ENCODE data around the gene LRRC23.

Gene LRRC23

DNA sequence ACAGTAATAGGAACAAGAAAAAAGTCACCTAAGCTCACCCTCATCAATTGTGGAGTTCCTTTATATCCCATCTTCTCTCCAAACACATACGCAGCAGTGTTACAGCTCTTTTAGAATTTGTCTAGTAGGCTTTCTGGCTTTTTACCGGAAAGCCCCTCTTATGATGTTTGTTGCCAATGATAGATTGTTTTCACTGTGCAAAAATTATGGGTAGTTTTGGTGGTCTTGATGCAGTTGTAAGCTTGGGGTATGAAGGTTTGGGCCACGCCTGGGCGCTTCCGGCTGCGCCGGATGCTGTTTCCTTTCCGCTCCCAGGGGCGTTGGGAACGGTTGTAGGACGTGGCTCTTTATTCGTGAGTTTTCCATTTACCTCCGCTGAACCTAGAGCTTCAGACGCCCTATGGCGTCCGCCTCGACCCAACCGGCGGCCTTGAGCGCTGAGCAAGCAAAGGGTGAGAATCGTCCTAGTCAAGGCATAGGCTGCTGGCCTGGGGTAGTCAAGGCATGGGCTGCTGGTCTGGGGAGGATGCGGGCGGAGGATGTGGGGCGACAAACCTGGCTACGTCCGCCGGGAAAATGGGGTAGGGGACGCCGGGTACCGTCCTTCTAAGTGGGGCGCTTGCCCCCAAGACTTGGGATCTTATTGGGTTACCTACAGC lies 39.2 kb downstream of the LRRC23 start, which contains the start of the genes C12orf57 and RNU7-1:
C12orf57 (plus strand) TSS at position 301 of the 659 bp plus-strand sequence; CDS start at position 401, 100 bp downstream.
RNU7-1 (plus strand) TSS at position 95 of the 659 bp plus-strand sequence.
- DNase-seq (ENCODE audit: low spot score), result peak; percentile 81

DNA sequence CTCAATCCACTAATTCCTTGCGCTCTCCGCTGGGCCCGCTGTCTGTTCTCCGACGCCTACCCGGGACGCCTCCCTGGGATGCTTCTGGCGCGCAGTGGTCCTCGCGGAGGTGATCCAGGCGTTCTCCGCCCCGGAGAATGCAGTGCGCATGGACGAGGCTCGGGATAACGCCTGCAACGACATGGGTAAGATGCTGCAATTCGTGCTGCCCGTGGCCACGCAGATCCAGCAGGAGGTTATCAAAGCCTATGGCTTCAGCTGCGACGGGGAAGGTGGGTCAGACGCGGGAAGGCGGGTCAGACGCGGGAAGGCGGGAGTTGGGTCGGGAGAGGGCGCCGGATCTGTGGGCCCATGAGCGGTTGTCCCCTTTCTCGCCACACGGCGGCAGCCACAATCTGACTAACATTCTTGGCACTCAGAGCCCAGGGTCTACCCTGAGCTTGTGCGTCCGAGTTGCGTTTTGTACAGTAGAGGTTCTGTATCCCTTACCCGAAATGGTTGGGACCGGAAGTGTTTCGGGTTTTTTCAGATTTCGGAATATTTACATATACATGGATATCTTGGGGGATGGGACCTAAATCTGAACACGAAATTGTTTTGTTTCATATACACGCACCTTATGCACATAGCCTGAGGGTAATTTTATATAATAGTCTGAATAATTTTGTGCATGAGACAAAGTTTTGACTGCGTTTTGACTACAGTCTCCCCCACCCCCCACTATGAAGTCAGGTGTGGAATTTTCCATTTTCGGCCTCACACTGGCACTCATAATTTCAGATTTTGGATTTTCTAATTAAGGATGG lies 40.0 kb downstream of the LRRC23 start:
- DNase-seq (ENCODE audit: low spot score), result peak; percentile 90

DNA sequence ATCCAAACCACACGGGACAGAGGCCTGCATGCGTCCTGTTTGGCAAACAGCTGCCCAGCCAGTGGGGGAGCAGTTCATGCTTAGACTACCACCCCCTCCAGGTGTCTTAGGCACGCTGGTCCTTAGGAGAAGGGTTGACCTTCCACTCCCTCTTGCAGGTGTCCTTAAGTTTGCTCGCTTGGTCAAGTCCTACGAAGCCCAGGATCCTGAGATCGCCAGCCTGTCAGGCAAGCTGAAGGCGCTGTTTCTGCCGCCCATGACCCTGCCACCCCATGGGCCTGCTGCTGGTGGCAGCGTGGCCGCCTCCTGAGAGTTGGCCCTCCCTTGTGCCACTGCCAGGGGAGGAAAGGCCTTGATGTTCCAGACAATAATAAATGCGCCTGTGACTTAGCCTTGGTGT lies 41.0 kb downstream of the LRRC23 start:
- no peak for DNase-seq (ENCODE audit: low spot score)

DNA sequence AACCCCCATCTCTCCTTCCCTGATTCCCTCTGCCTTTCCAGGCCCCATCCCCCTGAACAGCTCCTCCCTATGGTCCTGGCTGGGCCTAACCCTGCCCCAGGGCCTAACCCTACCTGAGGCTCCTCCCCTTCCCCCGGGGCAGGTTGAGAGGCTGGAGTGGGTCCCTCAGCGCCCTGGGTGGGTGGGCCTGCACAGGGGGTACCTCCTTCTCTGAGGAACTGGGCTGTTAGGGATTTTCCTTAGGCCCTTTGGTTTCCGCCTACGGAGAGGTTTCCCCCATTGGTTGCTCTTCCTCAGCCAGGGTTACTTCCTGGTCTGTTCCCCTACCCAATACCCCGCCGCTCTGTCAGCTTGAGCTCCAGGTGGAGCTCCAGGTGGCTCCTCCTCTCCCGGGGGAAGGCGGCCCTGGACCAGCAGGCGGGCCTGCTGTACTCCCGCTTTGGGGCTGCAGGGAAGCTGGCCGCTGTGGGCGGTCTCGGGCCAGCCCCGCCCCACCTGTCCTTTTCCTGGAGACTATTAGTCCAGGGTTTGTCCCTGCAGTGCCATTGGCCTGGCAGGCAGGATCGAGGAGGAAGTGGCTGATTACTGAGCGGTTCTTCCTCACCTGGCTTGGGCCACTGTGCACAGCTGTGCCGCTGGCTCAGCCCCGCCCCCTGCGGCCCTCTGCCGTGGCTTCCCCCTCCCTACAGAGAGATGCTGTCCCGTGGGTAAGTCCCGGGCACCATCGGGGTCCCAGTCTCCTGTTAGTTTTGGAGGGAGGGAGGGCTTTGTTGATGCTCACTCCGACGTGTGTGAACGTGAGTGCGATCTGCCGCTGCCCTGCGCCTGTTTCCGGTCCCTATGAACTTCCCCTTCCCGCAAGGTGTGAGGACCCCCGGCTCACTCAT lies 41.7 kb downstream of the LRRC23 start:
- peak; percentile 58 for DNase-seq (ENCODE audit: low spot score)

DNA sequence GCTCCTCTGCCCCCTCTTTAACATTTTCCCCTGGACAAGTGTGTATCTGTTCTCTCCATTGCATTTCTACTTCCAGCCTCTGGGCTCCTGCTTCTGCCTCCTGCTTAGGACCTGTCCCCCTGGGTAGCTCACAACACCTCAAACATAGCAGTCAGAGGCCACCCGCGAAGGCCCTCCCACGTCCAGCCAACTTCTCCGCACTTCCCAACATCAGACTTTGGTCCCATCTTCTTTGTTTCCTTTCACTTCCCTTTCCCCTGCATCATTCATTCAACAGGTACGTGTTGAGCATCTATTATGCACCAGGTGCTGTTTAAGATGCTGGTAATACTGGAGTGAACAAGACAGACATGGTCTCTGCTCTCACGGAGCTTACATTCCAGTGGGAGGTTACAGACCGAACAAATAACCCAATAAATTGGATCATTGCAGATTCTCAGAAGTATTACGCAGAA lies 42.3 kb downstream of the LRRC23 start:
- no peak for DNase-seq (ENCODE audit: low spot score)

DNA sequence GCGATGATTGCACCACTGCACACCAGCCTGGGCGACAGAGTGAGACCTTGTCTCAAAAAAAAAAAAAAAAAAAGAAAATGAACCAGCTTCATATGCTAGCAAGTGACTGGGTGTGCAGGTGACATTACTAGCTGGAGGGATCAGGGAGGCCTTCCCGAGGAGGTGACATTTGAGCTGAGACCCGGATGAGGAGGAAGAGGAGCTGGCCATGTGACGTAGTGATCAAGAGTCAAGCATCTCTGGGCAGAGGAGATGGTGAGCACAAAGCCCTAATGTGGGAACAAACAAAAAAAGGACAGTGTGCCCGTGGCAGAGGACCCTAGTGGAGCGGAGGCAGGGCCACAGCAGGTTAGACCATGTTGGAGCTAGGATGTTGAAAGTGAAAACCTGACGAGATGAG lies 43.0 kb downstream of the LRRC23 start:
- DNase-seq (ENCODE audit: low spot score), result no peak

DNA sequence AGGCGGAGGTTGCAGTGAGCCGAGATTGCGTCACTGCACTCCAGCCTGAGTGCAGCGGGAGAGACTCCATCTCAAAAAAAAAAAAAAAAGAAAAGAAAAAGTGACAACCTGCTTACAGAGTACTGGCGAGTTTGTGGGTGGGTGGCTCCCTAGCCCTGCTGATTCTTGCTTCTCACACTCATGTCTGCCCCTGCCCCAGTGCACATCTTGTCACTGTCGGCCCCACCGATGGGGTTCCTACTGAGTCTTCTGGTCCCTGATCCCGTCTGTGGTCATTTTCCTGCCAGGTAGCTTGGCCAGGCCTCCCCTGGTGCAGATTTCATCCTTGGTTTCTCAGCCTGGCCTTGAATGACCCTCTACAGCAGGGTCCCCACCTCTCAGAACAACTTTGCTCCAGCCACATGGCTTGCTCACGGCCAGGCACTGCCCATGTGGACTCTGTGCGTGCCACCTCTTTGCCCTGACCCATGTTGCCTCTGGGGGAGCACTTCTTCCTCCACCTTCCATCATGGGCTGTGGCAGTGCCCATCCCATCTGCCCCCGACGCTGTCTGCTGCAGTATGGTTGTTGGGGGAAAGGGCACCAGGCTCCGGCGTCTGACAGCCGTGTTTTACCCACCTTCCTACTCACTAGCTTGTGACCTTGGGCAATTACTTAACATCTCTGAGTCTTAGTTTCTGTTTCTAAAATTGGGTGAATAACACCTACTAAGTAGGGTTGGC lies 44.4 kb downstream of the LRRC23 start:
- DNase-seq (ENCODE audit: low spot score), result peak; percentile 50

DNA sequence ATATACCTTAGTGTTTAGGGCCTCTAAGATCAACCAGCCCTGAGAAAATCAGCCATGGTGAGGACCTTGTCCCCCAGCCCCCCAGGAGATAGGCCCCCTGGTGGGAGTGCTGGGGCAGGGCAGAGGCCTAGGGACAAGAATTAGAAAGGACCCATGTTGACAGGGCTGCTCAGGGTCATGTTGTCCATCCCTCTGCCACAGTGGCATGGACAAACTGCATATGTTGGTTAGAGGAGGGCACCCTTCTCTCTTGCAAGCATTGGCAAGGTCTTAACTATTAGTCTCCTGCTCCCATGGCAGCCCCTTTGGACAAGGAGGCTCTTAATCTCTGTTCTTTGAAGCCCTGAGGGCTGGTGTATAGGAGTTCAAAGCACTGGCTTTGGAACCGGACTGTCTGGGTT lies 45.8 kb downstream of the LRRC23 start:
- DNase-seq (ENCODE audit: low spot score), result peak; percentile 41

DNA sequence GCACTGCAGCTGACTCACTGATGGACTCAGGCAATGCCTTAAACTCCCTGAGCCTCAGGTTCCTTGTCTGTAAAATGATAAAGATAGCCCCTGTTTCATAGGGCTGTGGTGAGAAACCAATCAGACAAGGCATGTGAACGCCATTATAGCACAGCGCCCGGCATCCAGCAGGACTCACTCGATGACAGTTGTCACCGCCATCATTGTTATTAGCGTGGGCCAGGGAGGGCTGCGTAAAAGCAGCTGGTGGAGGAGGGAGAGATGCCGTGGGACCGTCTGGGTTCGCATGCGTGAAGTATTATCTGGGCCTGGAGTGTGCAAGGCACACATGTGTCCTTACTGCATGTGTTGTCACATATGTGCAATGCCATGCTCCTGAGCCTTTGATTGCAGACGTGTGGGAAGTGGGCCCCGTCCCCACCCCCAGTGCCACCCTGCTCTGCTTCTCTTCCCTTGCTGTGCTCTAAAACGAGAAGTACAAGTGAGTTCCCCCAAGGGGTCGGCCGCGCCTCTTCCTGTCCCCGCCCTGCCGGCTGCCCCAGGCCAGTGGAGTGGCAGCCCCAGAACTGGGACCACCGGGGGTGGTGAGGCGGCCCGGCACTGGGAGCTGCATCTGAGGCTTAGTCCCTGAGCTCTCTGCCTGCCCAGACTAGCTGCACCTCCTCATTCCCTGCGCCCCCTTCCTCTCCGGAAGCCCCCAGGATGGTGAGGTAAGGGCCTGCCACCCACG lies 46.4 kb downstream of the LRRC23 start, which contains the start of gene PTPN6:
PTPN6 (plus strand) TSS at position 546 of the 730 bp plus-strand sequence; CDS start at position 703, 157 bp downstream.
- peak; percentile 59 for DNase-seq (ENCODE audit: low spot score)

DNA sequence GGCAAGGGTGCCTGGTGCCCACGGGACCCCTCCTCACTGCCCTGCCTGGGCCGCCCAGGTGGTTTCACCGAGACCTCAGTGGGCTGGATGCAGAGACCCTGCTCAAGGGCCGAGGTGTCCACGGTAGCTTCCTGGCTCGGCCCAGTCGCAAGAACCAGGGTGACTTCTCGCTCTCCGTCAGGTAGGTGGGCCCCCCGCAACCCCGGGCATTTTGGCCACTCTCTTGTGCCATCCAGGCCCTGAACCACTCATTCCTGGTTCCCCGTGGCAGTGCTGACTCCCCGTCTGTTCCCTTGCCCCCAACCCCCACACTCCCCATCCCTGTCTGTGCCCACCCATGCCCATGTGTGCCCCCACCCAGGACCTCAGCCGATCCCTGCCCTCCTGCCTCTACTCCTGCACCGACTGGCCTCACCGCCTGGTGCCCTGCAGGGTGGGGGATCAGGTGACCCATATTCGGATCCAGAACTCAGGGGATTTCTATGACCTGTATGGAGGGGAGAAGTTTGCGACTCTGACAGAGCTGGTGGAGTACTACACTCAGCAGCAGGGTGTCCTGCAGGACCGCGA lies 47.0 kb downstream of the LRRC23 start:
- DNase-seq (ENCODE audit: low spot score), result no peak

DNA sequence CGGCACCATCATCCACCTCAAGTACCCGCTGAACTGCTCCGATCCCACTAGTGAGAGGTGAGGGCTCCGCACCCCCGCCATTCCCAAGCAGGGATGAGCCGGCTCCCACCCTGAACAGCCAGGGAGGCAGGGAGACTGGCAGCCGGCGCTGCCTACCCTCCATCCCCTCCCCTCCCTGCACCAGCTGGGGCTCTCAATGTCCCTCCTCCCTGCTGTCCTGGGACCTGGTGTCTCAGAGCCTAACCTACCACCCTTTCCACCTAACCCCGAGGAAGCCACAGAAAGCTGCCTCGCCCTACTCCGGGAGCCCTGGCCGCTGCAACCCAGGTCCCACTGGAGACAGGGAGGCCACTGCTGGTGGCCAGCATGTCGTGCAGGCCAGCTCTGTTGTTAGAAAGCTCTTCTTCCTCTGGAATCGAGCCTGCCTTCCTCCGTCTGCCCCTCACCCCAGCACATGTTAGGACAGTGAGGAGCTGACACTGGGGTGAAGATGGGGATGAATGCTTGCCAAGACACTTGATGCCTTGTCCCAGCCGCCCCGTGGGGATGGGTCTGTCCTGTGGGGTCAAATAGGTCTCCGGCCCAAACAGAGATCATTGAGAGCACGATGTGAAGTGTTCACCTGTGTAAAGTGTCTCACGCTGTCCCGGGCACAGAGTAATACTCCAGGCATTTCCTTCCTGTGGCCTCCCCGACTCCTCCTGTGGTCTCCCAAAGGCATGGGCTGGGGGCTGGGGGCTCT lies 47.7 kb downstream of the LRRC23 start:
- no peak for DNase-seq (ENCODE audit: low spot score)

DNA sequence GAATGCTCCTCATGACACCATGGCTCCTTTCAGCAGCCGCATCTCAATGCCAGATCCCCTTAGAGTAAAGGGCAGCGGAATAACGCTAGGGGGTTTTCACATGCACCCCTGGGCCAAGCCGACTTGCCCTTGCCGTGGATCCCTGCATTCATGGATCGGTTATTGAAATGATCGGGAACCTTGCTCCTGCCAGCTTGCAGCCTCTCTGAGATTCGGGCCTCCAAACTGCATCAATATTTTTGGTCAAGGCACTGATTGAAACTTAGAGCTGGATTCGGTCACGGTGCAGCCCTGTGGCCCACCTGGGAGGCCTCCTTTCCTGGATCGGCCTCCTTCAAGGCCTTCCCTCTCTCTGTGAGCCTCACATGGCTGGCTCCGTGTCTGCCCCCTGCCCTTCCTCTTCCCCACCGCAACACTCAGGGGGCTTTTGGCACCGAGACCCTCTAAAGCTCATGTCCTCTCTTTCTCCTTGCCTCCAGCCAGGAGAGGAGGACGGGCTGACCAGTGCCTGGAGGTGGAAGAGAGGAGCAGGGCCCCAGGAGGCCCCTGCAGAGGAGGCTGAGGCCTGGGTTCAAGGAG lies 48.3 kb downstream of the LRRC23 start:
- DNase-seq (ENCODE audit: low spot score), result no peak

DNA sequence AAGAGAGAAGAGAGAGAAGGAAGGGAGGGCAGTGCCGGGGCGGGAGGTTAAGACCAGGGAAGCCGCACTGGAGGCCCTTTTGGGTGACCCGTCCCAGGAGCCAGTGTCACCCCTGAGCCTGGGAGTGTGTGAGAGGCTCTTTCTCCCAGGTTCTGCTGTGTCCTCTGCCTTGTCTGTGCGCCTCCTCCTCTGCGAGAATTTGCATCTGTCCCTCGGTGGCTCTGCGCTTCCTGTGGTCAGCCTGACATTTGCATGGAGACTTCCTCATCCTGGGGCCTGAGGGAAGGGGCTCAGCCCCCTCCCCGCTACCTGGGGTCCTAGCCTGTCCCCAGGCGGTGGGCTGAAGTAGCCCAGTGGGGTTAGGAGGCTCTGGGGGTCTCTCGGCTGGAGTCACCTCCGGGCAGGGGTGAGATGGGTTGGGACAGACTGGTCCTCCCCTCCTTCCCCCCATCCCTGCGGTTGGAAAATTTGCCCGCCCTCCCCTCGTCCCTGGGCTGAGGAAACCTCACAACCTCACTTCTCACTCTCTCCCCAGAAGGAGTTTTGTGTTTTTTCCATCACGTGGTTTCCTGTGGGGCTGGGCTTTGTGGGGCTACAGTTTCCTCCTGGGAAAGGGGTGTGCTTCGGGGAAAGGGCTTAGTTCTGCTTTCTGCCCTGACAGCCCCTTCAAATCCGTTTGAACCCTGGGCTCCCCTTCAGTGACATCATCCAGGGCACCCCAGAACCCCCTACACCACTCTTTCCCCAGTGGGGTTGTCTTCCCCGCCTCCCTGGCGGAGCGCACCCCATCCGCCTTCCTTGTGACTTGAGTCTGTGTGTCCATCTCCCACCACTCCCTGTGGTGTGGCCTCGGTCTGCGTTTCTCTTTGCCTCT lies 49.1 kb downstream of the LRRC23 start:
- DNase-seq (ENCODE audit: low spot score), result peak; percentile 82

DNA sequence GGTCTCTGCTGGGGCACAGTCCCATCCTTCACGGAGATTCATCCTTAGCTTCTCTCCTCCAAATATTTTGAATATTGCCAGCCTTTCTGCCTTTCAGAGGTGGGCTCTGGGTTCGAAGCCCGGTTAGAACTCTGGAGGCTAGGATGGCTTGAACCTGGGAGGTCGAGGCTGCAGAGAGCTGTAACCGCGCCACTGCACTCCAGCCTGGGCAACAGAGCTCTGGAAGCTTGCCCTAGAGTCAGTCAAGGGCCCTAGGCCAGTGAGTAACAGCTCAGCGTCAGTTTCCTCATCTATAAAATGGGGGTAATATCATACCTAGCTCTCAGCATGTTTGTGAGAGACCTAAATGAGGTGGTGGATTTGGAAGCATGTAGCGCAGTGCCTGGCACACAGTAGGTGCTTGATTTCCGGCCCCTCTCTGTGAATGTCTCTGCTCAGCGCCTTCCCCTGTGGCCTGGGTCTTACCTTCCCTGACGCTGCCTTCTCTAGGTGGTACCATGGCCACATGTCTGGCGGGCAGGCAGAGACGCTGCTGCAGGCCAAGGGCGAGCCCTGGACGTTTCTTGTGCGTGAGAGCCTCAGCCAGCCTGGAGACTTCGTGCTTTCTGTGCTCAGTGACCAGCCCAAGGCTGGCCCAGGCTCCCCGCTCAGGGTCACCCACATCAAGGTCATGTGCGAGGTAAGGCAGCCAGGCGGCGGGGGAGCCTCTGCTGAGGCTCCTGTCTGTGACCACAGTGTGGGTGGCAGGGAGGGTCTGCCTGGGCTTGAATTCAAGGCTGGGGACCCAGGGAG lies 49.9 kb downstream of the LRRC23 start:
- no peak for DNase-seq (ENCODE audit: low spot score)

DNA sequence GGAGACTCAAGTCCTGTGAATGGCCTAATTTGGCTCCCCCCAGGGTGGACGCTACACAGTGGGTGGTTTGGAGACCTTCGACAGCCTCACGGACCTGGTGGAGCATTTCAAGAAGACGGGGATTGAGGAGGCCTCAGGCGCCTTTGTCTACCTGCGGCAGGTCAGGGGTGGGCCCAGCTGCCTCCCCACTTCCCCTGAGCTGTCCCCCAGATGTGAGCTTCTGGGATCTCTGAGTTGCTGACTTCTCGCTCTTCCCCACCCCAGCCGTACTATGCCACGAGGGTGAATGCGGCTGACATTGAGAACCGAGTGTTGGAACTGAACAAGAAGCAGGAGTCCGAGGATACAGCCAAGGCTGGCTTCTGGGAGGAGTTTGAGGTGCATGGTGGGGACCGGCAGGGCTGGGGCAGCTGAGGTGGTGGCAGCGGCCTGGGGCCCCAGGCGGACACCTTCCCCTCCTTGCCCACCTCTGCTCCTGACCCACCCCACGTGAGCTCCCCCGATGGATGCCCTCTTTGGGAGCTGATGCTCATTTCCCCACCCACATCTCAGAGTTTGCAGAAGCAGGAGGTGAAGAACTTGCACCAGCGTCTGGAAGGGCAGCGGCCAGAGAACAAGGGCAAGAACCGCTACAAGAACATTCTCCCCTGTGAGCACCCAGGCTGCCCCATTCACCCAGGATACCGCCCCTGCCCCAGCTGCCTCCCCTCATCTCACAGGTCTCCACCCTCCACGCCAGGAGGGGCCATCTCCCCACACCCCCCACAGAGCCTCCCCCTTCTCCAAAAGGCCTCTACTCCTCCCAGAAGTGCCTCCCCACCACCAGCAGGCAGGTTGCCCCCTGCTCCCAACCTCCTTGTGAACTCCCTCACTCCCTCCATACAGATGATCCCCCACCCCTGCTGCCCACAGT lies 50.7 kb downstream of the LRRC23 start:
- DNase-seq (ENCODE audit: low spot score), result no peak

DNA sequence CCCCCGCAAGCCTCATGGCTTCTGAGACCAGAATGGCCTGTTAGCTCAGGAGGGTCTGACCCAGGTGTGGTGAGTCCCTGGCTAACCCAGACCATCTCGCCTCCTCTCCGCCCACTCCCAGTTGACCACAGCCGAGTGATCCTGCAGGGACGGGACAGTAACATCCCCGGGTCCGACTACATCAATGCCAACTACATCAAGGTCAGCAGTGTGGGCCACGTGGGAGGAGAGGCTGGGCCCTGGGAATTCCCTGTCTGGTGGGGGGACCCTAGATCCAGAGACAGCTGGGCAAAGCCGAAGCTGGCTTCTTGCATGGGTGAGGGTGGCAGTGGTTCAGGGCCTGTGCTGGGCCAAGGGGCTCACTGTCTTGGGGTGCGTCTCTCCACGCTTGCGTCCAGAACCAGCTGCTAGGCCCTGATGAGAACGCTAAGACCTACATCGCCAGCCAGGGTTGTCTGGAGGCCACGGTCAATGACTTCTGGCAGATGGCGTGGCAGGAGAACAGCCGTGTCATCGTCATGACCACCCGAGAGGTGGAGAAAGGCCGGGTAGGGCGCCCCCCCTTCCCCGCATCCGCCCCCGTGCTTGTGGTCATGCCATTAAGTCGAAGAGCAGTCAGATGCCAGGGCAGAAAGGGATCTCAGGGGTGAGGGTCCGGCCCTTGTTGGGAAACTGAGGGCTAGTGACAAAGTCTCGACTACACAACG lies 51.6 kb downstream of the LRRC23 start:
- no peak for DNase-seq (ENCODE audit: low spot score)
